Activated effector memory CD4-positive, alpha-beta T cell treated with anti-CD3 and anti-CD28 coated beads, Interleukin-2, amount 50 U/mL, for 16 hours (primary cell): ENCODE results near the gene ENPP3.

Source experiments
- DNase-seq: peaks from one replicate; pipeline ENCODE4 v3.0.0-alpha.2; 2020

ENPP3 gene

GRCh38 chr6:131636880-131637792 lies at the start of gene ENPP3:
Gene ENPP3 (plus strand): TSS chr6:131637302. CDS start chr6:131637385, 83 bp downstream.
- DNase-seq: no peak

- DNase-seq: no peak
Observed at GRCh38 chr6:131587909-131588308, 49.2 kb upstream of the ENPP3 start.

- no peak for DNase-seq
Observed at GRCh38 chr6:131588643-131589042, 48.5 kb upstream of the ENPP3 start.

GRCh38 chr6:131592935-131593334 lies 44.2 kb upstream of the ENPP3 start:
- no peak for DNase-seq

- no peak for DNase-seq
Observed at GRCh38 chr6:131594074-131594473, 43.0 kb upstream of the ENPP3 start.

- DNase-seq: no peak
Observed at GRCh38 chr6:131597446-131597845, 39.7 kb upstream of the ENPP3 start.

- DNase-seq: no peak
Observed at GRCh38 chr6:131600716-131601115, 36.4 kb upstream of the ENPP3 start.

- DNase-seq: no peak
Observed at GRCh38 chr6:131602781-131603312, 34.3 kb upstream of the ENPP3 start.

GRCh38 chr6:131613296-131613925 lies 23.7 kb upstream of the ENPP3 start:
- DNase-seq: no peak

- no peak for DNase-seq
Observed at GRCh38 chr6:131615275-131615674, 21.8 kb upstream of the ENPP3 start.

- DNase-seq: peak; percentile 98
Observed at GRCh38 chr6:131627724-131628682, 9.1 kb upstream of the ENPP3 start, which contains the start of gene MED23. Gene MED23 (minus strand): TSS chr6:131628242. CDS start chr6:131628049, 193 bp downstream.

- no peak for DNase-seq
Observed at GRCh38 chr6:131628726-131629125, 8.4 kb upstream of the ENPP3 start.

GRCh38 chr6:131629651-131630050 lies 7.5 kb upstream of the ENPP3 start:
- DNase-seq: no peak

GRCh38 chr6:131631625-131632289 lies 5.3 kb upstream of the ENPP3 start:
- DNase-seq: no peak

- DNase-seq: no peak
Observed at GRCh38 chr6:131635384-131636340, 1.4 kb upstream of the ENPP3 start.

GRCh38 chr6:131638013-131638412 lies 911 bp downstream of the ENPP3 start:
- no peak for DNase-seq

- DNase-seq: no peak
Observed at GRCh38 chr6:131640100-131640499, 3.0 kb downstream of the ENPP3 start.

GRCh38 chr6:131640576-131640975 lies 3.5 kb downstream of the ENPP3 start:
- DNase-seq: no peak

- no peak for DNase-seq
Observed at GRCh38 chr6:131641554-131641953, 4.5 kb downstream of the ENPP3 start.

- DNase-seq: no peak
Observed at GRCh38 chr6:131642565-131642964, 5.5 kb downstream of the ENPP3 start.
